GM19438 (cell line): ENCODE results near the gene NANP.

Source experiments
- ATAC-seq: cut with Tn5 transposase; IDR thresholded peaks from one replicate; pipeline ENCODE4 v1.9.1; 2021; ENCODE audit warnings: low read depth; ENCODE audit not compliant: unreplicated experiment

Gene NANP

DNA sequence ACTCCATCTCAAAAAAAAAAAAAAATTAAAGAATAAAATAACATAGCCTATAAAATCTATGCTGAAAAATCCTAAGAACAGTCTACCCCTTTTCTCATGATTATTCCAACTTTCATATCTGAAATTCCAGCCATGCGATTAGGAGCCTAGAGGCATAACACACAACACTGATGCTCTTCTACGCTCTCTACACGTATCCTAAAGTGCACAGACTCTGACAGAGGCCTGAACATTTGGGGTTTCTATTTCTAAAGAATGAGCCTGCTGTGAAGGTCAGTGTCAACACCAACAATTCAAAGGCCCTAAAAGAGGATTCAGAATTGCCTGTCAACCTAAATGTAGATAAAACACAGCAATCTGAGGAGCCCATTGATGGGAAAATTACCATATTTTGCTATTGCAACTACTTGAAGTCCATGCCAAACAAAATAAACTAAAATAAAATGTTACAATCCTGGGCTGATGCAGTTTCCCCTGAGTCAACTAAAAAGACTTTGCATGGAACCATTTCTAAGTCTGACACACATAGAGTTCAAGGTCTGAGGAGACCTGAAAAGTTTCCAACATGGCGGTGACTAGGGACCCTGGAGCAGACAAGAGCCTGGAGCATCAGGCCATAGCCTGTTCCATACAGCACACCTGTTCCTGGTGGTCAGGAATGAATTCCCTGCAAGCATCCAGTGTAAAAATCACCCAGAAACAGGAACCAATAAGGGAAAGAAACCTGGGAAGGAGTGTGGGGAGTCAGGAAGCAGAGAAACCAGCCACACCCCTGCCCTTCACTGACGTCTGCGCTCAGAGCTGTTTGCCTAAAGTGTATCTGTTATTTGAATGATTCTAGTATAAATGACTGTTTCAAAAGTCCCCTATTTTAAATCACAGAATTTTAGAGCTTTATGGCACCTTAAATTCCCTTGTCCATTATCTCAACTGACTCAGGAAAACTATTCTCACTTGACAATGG, 50.2 kb downstream of the NANP start:
- no peak for ATAC-seq

DNA sequence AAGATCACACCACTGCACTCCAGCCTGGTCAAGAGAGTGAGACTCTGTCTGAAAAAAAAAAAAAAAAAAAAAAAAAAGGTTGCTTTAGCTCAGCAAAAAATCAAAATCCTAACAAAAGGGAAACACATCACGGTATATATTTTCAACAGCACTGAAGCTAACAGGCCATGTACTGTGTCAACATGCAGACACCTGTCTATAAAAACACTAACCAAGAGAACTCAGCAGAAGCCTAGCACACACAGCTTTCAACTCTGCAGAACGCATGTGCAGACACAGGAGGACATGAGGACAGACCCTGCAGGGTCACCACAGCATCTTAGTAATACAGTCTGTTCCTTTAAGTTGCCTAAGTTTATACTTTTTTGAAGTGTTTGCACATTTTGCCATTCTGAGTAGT, 52.0 kb downstream of the NANP start:
- ATAC-seq: no peak

DNA sequence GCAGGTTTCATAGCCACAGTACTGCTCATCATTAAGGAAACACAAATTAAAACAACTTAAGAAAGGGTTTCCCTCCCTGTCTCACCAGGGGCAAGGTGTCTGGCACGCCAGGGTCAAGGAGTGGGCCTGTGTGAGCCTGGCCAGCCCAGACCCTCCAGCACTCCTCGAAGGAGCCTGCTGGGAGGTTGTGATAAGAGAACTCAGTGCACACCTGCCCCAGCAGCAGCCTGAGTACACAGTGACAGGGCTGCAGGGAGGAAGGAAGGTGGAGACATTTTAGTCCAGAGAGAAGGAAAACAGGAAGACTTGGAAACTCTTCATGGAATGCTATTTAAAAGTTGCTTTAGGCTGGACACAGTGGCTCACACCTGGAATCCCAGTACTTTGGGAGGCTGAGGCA, 52.6 kb downstream of the NANP start:
- no peak for ATAC-seq

DNA sequence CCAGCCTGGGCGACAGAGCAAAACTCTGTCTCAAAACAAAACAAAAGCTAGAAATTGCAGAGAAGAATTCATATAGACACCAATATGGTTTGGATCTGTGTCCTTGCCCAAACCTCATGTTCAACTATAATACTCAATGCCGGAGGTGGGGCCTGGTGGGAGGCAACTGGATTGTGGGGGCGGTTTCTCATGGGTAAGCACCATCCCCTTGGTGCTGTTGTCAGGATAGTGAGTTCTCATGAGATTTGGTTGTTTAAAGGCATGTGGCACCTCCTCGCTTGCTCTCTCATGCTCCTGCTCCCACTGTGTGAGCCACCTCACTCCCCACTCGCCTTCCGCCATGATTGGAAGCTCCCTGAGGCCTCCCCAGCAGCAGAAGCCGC, 53.7 kb downstream of the NANP start:
- no peak for ATAC-seq

DNA sequence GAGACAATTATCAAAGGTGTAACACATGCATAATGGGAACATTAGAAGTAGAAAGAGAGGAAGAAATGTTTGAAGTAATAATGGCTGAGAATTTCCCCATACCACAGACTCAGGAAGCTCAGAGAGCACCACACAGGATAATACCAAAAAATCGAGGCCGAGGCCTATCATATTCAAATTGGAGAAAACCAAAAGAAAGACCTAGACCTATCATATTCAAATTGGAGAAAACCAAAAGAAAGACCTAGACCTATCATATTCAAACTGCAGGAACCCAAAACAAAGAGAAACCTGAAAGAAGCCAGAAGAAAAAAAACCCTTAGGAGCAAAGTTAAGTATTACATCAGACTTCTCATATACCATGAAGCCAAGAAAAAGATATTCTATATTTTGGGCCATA, 56.5 kb downstream of the NANP start:
- no peak for ATAC-seq

DNA sequence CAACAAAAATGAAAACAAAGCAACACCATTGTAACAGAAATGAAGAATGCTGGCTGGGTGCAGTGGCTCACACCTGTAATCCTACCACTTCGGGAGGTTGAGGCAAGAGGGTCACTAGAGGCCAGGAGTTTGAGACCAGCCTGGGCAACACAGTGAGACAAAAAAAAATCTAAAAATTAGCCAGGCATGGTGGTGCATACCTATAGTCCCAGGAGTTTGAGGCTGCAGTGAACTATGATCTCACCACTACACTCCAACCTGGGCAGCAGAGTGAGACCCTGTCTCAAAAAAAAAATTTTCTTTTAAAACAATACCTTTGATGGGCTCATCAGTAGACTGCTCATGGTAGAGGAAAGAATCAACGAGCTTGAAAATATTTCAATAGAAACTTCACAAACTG, 57.0 kb downstream of the NANP start:
- no peak for ATAC-seq

DNA sequence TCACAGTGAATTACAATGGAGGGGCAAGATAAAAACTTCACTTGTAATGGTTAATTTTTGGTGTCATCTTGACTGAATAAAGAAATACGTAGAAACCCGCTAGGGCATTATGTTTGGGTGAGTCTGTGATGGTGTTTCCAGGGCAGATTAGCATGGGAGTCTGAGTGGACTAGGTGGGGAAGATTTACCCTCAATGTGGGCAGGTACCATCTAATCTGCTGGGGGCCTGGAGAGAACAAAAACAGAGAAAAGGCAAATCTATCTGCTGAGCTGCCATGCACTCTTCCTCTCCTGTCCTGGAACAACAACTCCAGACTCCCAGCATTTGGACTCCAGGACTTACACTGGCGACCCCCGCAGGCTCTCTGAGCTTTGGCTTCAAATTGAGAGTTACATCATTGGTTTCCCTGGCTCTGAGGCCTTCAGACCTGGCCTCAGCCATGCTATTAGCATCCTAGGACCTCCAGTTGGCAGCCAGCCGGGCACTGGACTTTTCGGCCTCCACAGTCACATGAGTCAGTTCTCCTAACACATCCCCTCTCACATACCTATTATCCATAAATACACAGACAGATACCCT, 58.1 kb downstream of the NANP start:
- no peak for ATAC-seq

DNA sequence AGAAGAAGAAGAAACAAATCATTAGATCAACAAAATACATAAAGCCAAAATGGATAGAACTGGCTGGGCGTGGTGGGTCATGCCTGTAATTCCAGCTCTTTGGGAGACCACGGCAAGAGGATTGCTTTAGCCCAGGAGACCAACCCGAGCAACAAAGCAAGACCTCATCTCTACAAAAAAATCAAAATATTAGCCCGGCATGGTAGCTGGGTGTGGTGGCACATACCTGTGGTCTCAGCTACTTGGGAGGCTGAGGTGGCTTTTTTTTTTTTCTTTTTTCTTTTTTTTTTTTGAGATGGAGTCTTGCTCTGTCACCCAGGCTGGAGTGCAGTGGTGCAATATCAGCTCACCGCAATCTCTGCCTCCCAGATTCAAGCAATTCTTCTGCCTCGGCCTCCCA, 59.9 kb downstream of the NANP start:
- no peak for ATAC-seq

DNA sequence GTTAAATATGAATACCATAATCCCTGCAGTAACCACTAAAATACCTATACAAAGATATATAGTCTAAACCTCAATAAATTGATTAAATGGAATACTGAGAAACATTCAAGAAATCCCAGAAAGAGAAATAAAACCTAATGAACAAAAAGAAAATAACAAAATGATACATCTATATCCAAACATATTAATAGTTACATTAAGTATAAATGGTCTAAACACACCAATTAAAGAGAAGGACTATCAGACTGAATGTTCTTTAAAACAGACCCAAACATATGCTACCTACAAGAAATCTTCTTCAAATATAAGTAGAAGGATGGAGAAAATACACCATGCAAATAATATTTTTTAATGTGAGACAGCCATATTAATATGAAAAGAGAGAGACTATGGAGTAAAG, 60.5 kb downstream of the NANP start:
- ATAC-seq: no peak
